ENCODE data around the gene PRAMEF1.
"Not testable (repeated sequence)": the region's sequence is repeated elsewhere in the genome, so short reads cannot be mapped to it uniquely, and the experiment has no call there.

Gene PRAMEF1

GRCh38 chr1:12791097-12791496, at the start of gene PRAMEF1:
Gene PRAMEF1, plus strand, starts transcription at chr1:12791397. Its CDS starts 1,831 bp downstream, at chr1:12793228.
- not testable (repeated sequence) for DNase-seq

- no peak for DNase-seq
Observed at GRCh38 chr1:12741946-12742345, 49.3 kb upstream of the PRAMEF1 start.

GRCh38 chr1:12745126-12745991, 45.8 kb upstream of the PRAMEF1 start:
- no peak for DNase-seq

- no peak for DNase-seq
Observed at GRCh38 chr1:12745992-12746323, 45.2 kb upstream of the PRAMEF1 start, which contains the start of gene CFAP107. Gene CFAP107, plus strand, starts transcription at chr1:12746200. Its CDS starts 231 bp downstream, at chr1:12746431.

- no peak for DNase-seq
Observed at GRCh38 chr1:12748778-12749355, 42.3 kb upstream of the PRAMEF1 start.

- DNase-seq, result no peak
Observed at GRCh38 chr1:12754738-12755137, 36.5 kb upstream of the PRAMEF1 start.

GRCh38 chr1:12756273-12756672, 34.9 kb upstream of the PRAMEF1 start:
- no peak for DNase-seq

- DNase-seq, result no peak
Observed at GRCh38 chr1:12756768-12757413, 34.3 kb upstream of the PRAMEF1 start.

GRCh38 chr1:12757836-12758235, 33.4 kb upstream of the PRAMEF1 start:
- no peak for DNase-seq

- no peak for DNase-seq
Observed at GRCh38 chr1:12760256-12760795, 30.9 kb upstream of the PRAMEF1 start.

GRCh38 chr1:12761781-12762180, 29.4 kb upstream of the PRAMEF1 start:
- no peak for DNase-seq

GRCh38 chr1:12762766-12763165, 28.4 kb upstream of the PRAMEF1 start:
- DNase-seq, result no peak

- no peak for DNase-seq
Observed at GRCh38 chr1:12763479-12763878, 27.7 kb upstream of the PRAMEF1 start.

GRCh38 chr1:12764016-12764415, 27.2 kb upstream of the PRAMEF1 start:
- DNase-seq, result no peak

- DNase-seq, result no peak
Observed at GRCh38 chr1:12769031-12769430, 22.2 kb upstream of the PRAMEF1 start.

- DNase-seq, result no peak
Observed at GRCh38 chr1:12769976-12770505, 21.2 kb upstream of the PRAMEF1 start.

- no peak for DNase-seq
Observed at GRCh38 chr1:12770620-12771019, 20.6 kb upstream of the PRAMEF1 start.

GRCh38 chr1:12771186-12771585, 20.0 kb upstream of the PRAMEF1 start:
- no peak for DNase-seq

- no peak for DNase-seq
Observed at GRCh38 chr1:12772520-12772919, 18.7 kb upstream of the PRAMEF1 start.

GRCh38 chr1:12773438-12773837, 17.8 kb upstream of the PRAMEF1 start, which contains the start of gene PRAMEF12:
Gene PRAMEF12, plus strand, starts transcription at chr1:12773738. Its CDS starts 1,130 bp downstream, at chr1:12774868.
- DNase-seq, result no peak

- DNase-seq, result no peak
Observed at GRCh38 chr1:12774801-12775345, 16.3 kb upstream of the PRAMEF1 start.

GRCh38 chr1:12775443-12775842, 15.8 kb upstream of the PRAMEF1 start:
- DNase-seq, result no peak
